IMR-90 (cell line): ENCODE results near the gene R3HDM2. TPM values are rescaled to one million over a fixed set of nuclear protein-coding genes. Genes with fewer than 3 reads are reported as not detected.

ENCODE experiments used
- ATAC-seq: fragments of 200-7000 bp; cut with Tn5 transposase; 2 replicates; pipeline ENCODE4 v1.9.1; 2020; ENCODE audit warnings: low read depth, mild to moderate bottlenecking, moderate library complexity
- BruUV-seq: library from RNA; stranded (reverse); fragments of 400-500 nt; replicated peaks from 2 replicates; lab custom pipeline; 2021; lab: Mats Ljungman, UMichigan
- CTCF ChIA-PET: fragments of 300-600 bp; formaldehyde crosslinking; extraction: SDS; loops from one replicate; lab custom pipeline; 2021; ENCODE audit warnings: antibody characterized with exemption; lab: Yijun Ruan, JAX
- POLR2A ChIA-PET: fragments of 300-600 bp; sonication (Branson Sonifier 250); formaldehyde crosslinking; loops from one replicate; lab custom pipeline; 2022; ENCODE audit warnings: antibody characterized with exemption; ENCODE audit not compliant: unreplicated experiment; lab: Charles Lee
- DNase-seq: peaks from one replicate; pipeline ENCODE4 v3.0.0; 2013
- H2AFZ ChIP-seq: replicated peaks from 2 replicates; pipeline ENCODE3; 2013; ENCODE audit warnings: low read length, mild to moderate bottlenecking; ENCODE audit not compliant: poor library complexity
- H2AK5ac ChIP-seq: 2 replicates; pipeline ENCODE4 v1.6.1; 2013; ENCODE audit warnings: low read depth, low read length, inconsistent platforms
- H2AK9ac ChIP-seq: replicated peaks from 2 replicates; pipeline ENCODE3; 2013; ENCODE audit warnings: mild to moderate bottlenecking, low read depth, low read length, moderate library complexity; ENCODE audit not compliant: poor library complexity
- H2BK120ac ChIP-seq: 2 replicates; pipeline ENCODE4 v1.6.1; 2013; ENCODE audit warnings: low read depth, low read length, inconsistent platforms
- H2BK15ac ChIP-seq: 3 replicates; pipeline ENCODE4 v1.6.1; 2013; ENCODE audit warnings: low read depth, low read length, inconsistent platforms
- H2BK20ac ChIP-seq: 2 replicates; pipeline ENCODE4 v1.6.1; 2013; ENCODE audit warnings: low read depth, mild to moderate bottlenecking, inconsistent platforms, low read length, moderate library complexity
- H2BK5ac ChIP-seq: 2 replicates; pipeline ENCODE4 v1.6.1; 2013; ENCODE audit warnings: mild to moderate bottlenecking, low read depth, low read length, inconsistent platforms; ENCODE audit not compliant: poor library complexity, severe bottlenecking
- H3K14ac ChIP-seq: replicated peaks from 2 replicates; pipeline ENCODE4 v1.6.1; 2013; ENCODE audit warnings: low read depth, low read length, inconsistent platforms
- H3K18ac ChIP-seq: 2 replicates; pipeline ENCODE4 v1.6.1; 2013; ENCODE audit warnings: low read depth, low read length, control low read depth
- H3K23ac ChIP-seq: 2 replicates; pipeline ENCODE4 v1.6.1; 2013; ENCODE audit warnings: low read depth, low read length, inconsistent platforms
- H3K27ac ChIP-seq: 2 replicates; pipeline ENCODE4 v1.5.1; 2013; ENCODE audit warnings: mild to moderate bottlenecking, control low read depth, low read length; ENCODE audit not compliant: insufficient read depth
- H3K27me3 ChIP-seq: 2 replicates; pipeline ENCODE4 v1.6.1; 2013; ENCODE audit warnings: low read length; ENCODE audit not compliant: control insufficient read depth, insufficient read depth
- H3K36me3 ChIP-seq: 2 replicates; pipeline ENCODE4 v1.6.1; 2013; ENCODE audit warnings: low read length, mixed read lengths; ENCODE audit not compliant: control insufficient read depth, insufficient read depth
- H3K4ac ChIP-seq: 2 replicates; pipeline ENCODE4 v1.6.1; 2013; ENCODE audit warnings: low read depth, low read length, inconsistent platforms
- H3K4me1 ChIP-seq: 2 replicates; pipeline ENCODE4 v1.6.1; 2013; ENCODE audit warnings: low read length, mixed read lengths; ENCODE audit not compliant: control insufficient read depth, insufficient read depth
- H3K4me2 ChIP-seq: 2 replicates; pipeline ENCODE4 v1.6.1; 2013; ENCODE audit warnings: low read depth, mild to moderate bottlenecking, control low read depth, low read length, moderate library complexity
- H3K4me3 ChIP-seq: 2 replicates; pipeline ENCODE4 v1.5.1; 2013; ENCODE audit warnings: low read depth, mild to moderate bottlenecking, control low read depth, low read length, moderate library complexity; ENCODE audit not compliant: insufficient read depth
- H3K56ac ChIP-seq: 2 replicates; pipeline ENCODE4 v1.6.1; 2013; ENCODE audit warnings: low read length, inconsistent platforms; ENCODE audit not compliant: insufficient read depth; ENCODE audit errors: extremely low read depth
- H3K79me1 ChIP-seq, 2 experiments: 2 replicates each; pipeline ENCODE4 v1.6.1; 2013; ENCODE audit warnings: low read length in 2 of 2, inconsistent platforms in 1 of 2, low read depth in 1 of 2
- H3K9ac ChIP-seq: 2 replicates; pipeline ENCODE4 v1.6.1; 2013; ENCODE audit warnings: low read depth, low read length, control low read depth
- H3K9me1 ChIP-seq: 2 replicates; pipeline ENCODE4 v1.6.1; 2013; ENCODE audit warnings: low read length, inconsistent platforms; ENCODE audit not compliant: insufficient read depth
- H3K9me3 ChIP-seq: 2 replicates; pipeline ENCODE4 v1.6.1; 2013; ENCODE audit warnings: low read length; ENCODE audit not compliant: control insufficient read depth, insufficient read depth
- H4K20me1 ChIP-seq: 2 replicates; pipeline ENCODE4 v1.6.1; 2013; ENCODE audit warnings: low read length, inconsistent platforms; ENCODE audit not compliant: insufficient read depth
- H4K5ac ChIP-seq: 2 replicates; pipeline ENCODE4 v1.6.1; 2013; ENCODE audit warnings: mild to moderate bottlenecking, low read depth, low read length, control low read depth
- H4K8ac ChIP-seq, 2 experiments: 2 replicates each; pipeline ENCODE4 v1.6.1; 2013; ENCODE audit warnings: low read depth in 2 of 2, low read length in 2 of 2, control low read depth in 1 of 2, inconsistent platforms in 1 of 2
- H4K91ac ChIP-seq: 2 replicates; pipeline ENCODE4 v1.6.1; 2013; ENCODE audit warnings: low read depth, low read length, inconsistent platforms; ENCODE audit not compliant: insufficient read depth
- ELK1 ChIP-seq: fragments of 150-350 bp; IDR thresholded peaks from 2 replicates; pipeline ENCODE4 v1.6.1; 2016; ENCODE audit warnings: low read depth, mild to moderate bottlenecking, low read length, moderate library complexity, borderline replicate concordance
- USF2 ChIP-seq: fragments of 150-350 bp; IDR thresholded peaks from 2 replicates; pipeline ENCODE4 v1.6.1; 2017; ENCODE audit warnings: mild to moderate bottlenecking, antibody characterized with exemption, low read length, low read depth
- dilution Hi-C: fragments of 300-500 bp; cut with HindIII; formaldehyde crosslinking; loops from one replicate; pipeline ENCODE4 v1.14.3; 2018; ENCODE audit warnings: low sequenced_read_pairs; ENCODE audit not compliant: unreplicated experiment
- in situ Hi-C: fragments of 300-500 bp; cut with MboI; formaldehyde crosslinking; loops from 3 replicates; pipeline ENCODE4 v1.14.3; 2019; ENCODE audit warnings: low sequenced_read_pairs, inconsistent platforms, mixed read lengths
- intact Hi-C: fragments of 100-400 bp; cut with micrococcal nuclease; formaldehyde crosslinking; loops from 2 replicates; pipeline ENCODE4 v1.10.0; 2022
- polyA plus RNA-seq, 3 experiments: library from polyadenylated mRNA; depleted of rRNA; stranded (reverse); fragments of >200 nt; gene quantifications; 2 replicates each; pipeline ENCODE4 v1.2.3, GENCODE V29; 2012; ENCODE audit warnings: low replicate concordance in 1 of 3
- total RNA-seq: library from RNA; depleted of rRNA; stranded (reverse); fragments of >200 nt; gene quantifications from 2 replicates; pipeline ENCODE4 v1.2.3, GENCODE V29; 2012

The R3HDM2 gene
- total and polyA plus RNA-seq, 2 of the 4 experiments (the other 2 are of a cell fraction) = 7.5 to 28.4 TPM

- no peak overlapping the region for H2BK5ac ChIP-seq
- no peak overlapping the region for H3K4ac ChIP-seq
- ATAC-seq = no peak
- ChIA-PET POLR2A (no interaction called here), CTCF (no interaction called here)
- no peak overlapping the region for H3K56ac ChIP-seq
- dilution Hi-C loops = no loop called here
- no peak overlapping the region for H3K9ac ChIP-seq
- no peak overlapping the region for H3K14ac ChIP-seq
- H2BK15ac ChIP-seq = no peak overlapping the region
- no peak overlapping the region for H3K4me2 ChIP-seq
- H4K5ac ChIP-seq = no peak overlapping the region
- 0 out of 4 replicates have a peak, but pooled peaks cover 0 to 2% of the 10 kb centered on the region in 2 experiments for H3K79me1 ChIP-seq
- no peaks in the 10 kb centered on the region; the same call in 1 of the 2 replicates for H3K4me1 ChIP-seq
- H2AFZ ChIP-seq = no peak overlapping the region
- no peak overlapping the region for H2AK9ac ChIP-seq
- no peaks in the 10 kb centered on the region for H3K27me3 ChIP-seq
- H4K20me1 ChIP-seq = no peaks in the 10 kb centered on the region; the same call in 1 of the 2 replicates
- no peaks in the 10 kb centered on the region; the same call in 1 of the 2 replicates for H3K9me1 ChIP-seq
- intact Hi-C loops = no loop called here
- H2BK20ac ChIP-seq = no peak overlapping the region
- H2BK120ac ChIP-seq = no peak overlapping the region
- peaks cover 25% of the 10 kb centered on the region for H3K36me3 ChIP-seq
- no peak for DNase-seq
- in situ Hi-C loops = loop anchor here (5.0 kb wide), 1 partner anchor 186 kb away; no protein-coding TSS in a partner anchor
- no peak overlapping the region for H3K27ac ChIP-seq
- no peak overlapping the region for H3K4me3 ChIP-seq
- H3K18ac ChIP-seq = no peak overlapping the region
- no peak overlapping the region for H4K8ac ChIP-seq
- no peak overlapping the region for H2AK5ac ChIP-seq
- H3K9me3 ChIP-seq = no peaks in the 10 kb centered on the region
- BruUV-seq = no TSS peak
- TF ChIP-seq ELK1 = no peak
- no peak for TF ChIP-seq USF2
- H4K91ac ChIP-seq = no peak overlapping the region
- H3K23ac ChIP-seq = no peak overlapping the region
Measured at GRCh38 chr12:57266681-57267080, 164.2 kb downstream of the R3HDM2 start.
